Sigmoid colon (tissue), 7 donors: Measurements from ENCODE around the gene RHEBL1. TPM values are rescaled to one million over a fixed set of nuclear protein-coding genes. Genes with fewer than 3 reads are reported as not detected.
A peak's percentile ranks its signal among the peaks of the same experiment; 100 is the strongest.

Source experiments
- DNase-seq: peaks from one replicate; pipeline ENCODE4 v3.0.0-alpha.2; 2019
- H3K27ac ChIP-seq, 4 donors: fragments of 200-600 bp; sonication (generic); one replicate each; pipeline ENCODE4 v1.5.1; 2016 to 2019; ENCODE audit warnings: mild to moderate bottlenecking in 1 of 4
- H3K27me3 ChIP-seq, 3 donors: fragments of 200-600 bp; sonication (generic); one replicate each; pipeline ENCODE4 v1.5.1; 2019; ENCODE audit warnings: mild to moderate bottlenecking in 1 of 3
- H3K36me3 ChIP-seq, 4 donors: fragments of 200-600 bp; sonication (generic); one replicate each; pipeline ENCODE4 v1.5.1; 2016 to 2019
- H3K4me1 ChIP-seq, 4 donors: fragments of 200-600 bp; sonication (generic); one replicate each; pipeline ENCODE4 v1.5.1; 2017 to 2019
- H3K4me3 ChIP-seq, 4 donors: fragments of 200-600 bp; sonication (generic); one replicate each; pipeline ENCODE4 v1.5.1; 2017 to 2019; ENCODE audit warnings: mild to moderate bottlenecking in 2 of 4, moderate library complexity in 1 of 4
- H3K9me3 ChIP-seq, 4 donors: fragments of 200-600 bp in 3 of 4; sonication (generic) in 3 of 4; one replicate each; pipeline versions ENCODE4 v1.5.1 to v1.6.1; 2013 to 2019
- EP300 ChIP-seq, 4 donors: sonication (generic); formaldehyde crosslinking; IDR thresholded peaks; one replicate each; pipeline ENCODE4 v1.6.1; 2017; ENCODE audit warnings: antibody characterized with exemption in 4 of 4
- POLR2A ChIP-seq, 2 donors: fragments of 450-650 bp; IDR thresholded peaks; one replicate each; pipeline ENCODE4 v1.6.1; 2016; ENCODE audit warnings: antibody characterized with exemption in 2 of 2, mild to moderate bottlenecking in 2 of 2, moderate library complexity in 2 of 2
- POLR2AphosphoS5 ChIP-seq, 4 donors: sonication (generic); formaldehyde crosslinking; IDR thresholded peaks; one replicate each; pipeline ENCODE4 v1.6.1; 2017; ENCODE audit warnings: antibody characterized with exemption in 4 of 4
- WGBS, 2 donors: extraction: QIAGEN DNeasy Blood & Tissue Kit; methylation state at CpG; one replicate each; pipeline ENCODE4 v1.1.7; 2013; 5-methylcytosine and 5-hydroxymethylcytosine counted together
- intact Hi-C: fragments of 100-400 bp; cut with DNase I; formaldehyde crosslinking; loops from one replicate; pipeline ENCODE4 v1.15.1; 2023
- polyA plus RNA-seq, 3 donors: library from polyadenylated mRNA; stranded (reverse); fragments of 200-250 nt; gene quantifications; one replicate each; pipeline ENCODE4 v1.2.3, GENCODE V29; 2013
- total RNA-seq, 4 donors: library from RNA; depleted of rRNA; stranded (reverse); fragments of >200 nt; gene quantifications; one replicate each; pipeline ENCODE4 v1.1.0, GENCODE V29; 2016
- TF ChIP-seq, protein P1 (sequence below), 4 experiments: fragments of 450-650 bp in 3 of 4; fragments of 200-600 bp in 1 of 4; IDR thresholded peaks; one replicate each; pipeline ENCODE4 v1.5.1; 2016 to 2019; ENCODE audit warnings: antibody characterized with exemption in 4 of 4, mild to moderate bottlenecking in 3 of 4, moderate library complexity in 2 of 4
- donor health status: healthy with polysubstance abuse.
- donor health status: Bipolar disorder and iron deficiency.
- donor health status: healthy.

The RHEBL1 gene
- total and polyA plus RNA-seq, 7 donors: 0.36 to 2.2 TPM; not detected in 5

DNA sequence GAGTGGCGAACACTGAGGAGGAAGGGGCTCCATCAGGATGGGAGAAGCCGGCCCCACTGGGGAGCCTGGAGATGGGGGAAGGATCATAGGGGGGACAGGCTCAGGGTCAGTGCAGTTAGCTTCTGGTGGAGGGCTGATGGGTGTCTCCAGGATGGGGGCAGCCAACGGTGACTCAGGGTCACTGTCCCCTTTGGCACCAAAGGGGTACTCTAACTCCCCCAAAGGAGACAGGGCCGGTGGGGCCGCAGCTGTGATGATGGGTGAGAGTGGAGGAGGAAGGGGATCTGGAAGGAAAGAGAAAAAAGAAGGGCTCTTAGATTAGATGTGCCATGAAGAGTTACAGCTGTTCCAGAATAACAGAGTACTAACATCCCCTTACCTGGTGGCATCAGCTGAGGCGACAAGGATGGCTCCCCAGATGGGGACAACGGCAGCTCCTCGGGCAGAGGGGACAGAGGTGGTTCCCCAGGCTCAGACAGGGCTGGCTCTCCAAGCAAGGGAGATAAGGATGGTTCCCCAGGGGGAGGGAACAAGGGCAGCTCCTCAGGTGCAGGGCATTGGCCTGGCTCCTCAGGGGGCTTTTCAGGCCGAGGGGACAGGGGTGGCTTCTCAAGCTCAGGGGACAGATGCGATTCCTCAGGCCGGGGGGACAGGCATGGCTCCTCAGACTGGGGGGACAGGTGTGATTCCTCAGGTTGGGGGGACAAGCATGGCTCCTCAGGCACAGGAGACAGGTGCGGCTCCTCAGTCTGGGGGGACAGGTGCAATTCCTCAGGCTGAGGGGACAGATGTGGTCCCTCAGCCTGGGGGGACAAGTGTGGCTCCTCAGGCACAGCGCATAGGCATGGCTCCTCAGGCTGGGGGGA is 19.0 kb downstream of the RHEBL1 start:
- peaks cover 0 to 22% (median 12%) of the 10 kb centered on the region in 4 donors for H3K4me1 ChIP-seq
- no peak for DNase-seq
- TF ChIP-seq EP300 (IDR thresholded peaks at IDR 0.05): no peak
- TF ChIP-seq, protein P1, sequence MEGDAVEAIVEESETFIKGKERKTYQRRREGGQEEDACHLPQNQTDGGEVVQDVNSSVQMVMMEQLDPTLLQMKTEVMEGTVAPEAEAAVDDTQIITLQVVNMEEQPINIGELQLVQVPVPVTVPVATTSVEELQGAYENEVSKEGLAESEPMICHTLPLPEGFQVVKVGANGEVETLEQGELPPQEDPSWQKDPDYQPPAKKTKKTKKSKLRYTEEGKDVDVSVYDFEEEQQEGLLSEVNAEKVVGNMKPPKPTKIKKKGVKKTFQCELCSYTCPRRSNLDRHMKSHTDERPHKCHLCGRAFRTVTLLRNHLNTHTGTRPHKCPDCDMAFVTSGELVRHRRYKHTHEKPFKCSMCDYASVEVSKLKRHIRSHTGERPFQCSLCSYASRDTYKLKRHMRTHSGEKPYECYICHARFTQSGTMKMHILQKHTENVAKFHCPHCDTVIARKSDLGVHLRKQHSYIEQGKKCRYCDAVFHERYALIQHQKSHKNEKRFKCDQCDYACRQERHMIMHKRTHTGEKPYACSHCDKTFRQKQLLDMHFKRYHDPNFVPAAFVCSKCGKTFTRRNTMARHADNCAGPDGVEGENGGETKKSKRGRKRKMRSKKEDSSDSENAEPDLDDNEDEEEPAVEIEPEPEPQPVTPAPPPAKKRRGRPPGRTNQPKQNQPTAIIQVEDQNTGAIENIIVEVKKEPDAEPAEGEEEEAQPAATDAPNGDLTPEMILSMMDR (IDR thresholded peaks at IDR 0.05): no peak
- TF ChIP-seq POLR2A (IDR thresholded peaks at IDR 0.05): no peak
- no peak for TF ChIP-seq POLR2AphosphoS5 (IDR thresholded peaks at IDR 0.05)
- peaks cover 64 to 95% (median 89%) of the 10 kb centered on the region in 4 donors for H3K36me3 ChIP-seq
- intact Hi-C loops: no loop called here
- H3K27me3 ChIP-seq: no peaks in the 10 kb centered on the region
- no peak overlapping the region for H3K27ac ChIP-seq
- no peaks in the 10 kb centered on the region for H3K9me3 ChIP-seq
- no peak overlapping the region for H3K4me3 ChIP-seq
- WGBS, 2 donors: 91 to 96% methylated on average over 13 of the region's 13 CpGs

DNA sequence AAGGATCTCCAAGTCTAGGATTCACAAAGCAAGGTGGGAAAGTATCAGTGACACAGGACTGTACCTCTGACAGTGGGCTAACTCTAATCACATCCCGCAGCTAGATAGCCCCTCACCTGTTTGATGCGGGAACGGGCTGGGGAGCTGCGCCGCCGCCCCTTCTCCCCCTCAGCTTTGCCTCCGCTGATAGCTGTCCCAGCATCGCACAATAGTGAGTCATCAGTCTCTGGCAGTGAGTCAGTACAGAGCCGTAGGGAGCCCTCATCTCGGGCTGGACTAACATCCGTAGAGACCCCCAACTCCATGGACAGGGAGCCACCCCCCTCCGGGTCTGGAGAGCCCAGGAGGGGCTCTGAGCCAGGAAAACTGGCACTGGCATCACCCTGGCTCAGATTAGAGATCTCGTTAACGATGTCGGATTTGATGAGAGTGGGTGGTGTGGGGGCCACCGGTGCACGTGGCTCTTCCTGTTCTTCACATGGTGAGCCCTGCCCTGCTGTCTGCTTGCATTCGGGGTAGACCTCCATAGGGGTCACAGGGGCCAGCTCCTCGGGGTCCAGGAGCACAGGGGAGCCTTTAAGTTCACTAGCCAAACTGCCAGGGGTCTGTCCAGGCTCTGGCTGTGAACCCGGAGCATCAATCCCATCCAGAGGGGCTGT is 20.1 kb downstream of the RHEBL1 start:
- no peak overlapping the region for H3K4me3 ChIP-seq
- intact Hi-C loops: no loop called here
- no peaks in the 10 kb centered on the region for H3K27me3 ChIP-seq
- no peaks in the 10 kb centered on the region for H3K9me3 ChIP-seq
- H3K36me3 ChIP-seq: peaks cover 70 to 100% (median 96%) of the 10 kb centered on the region in 4 donors
- H3K27ac ChIP-seq: no peak overlapping the region
- peaks cover 0 to 11% (median 3%) of the 10 kb centered on the region in 4 donors for H3K4me1 ChIP-seq
- no peak for TF ChIP-seq EP300 (IDR thresholded peaks at IDR 0.05)
- no peak for TF ChIP-seq POLR2A (IDR thresholded peaks at IDR 0.05)
- TF ChIP-seq, protein P1 (IDR thresholded peaks at IDR 0.05): no peak
- TF ChIP-seq POLR2AphosphoS5 (IDR thresholded peaks at IDR 0.05): no peak
- 90 to 92% methylated on average over 20 of the region's 20 CpGs for WGBS, 2 donors
- DNase-seq: no peak

DNA sequence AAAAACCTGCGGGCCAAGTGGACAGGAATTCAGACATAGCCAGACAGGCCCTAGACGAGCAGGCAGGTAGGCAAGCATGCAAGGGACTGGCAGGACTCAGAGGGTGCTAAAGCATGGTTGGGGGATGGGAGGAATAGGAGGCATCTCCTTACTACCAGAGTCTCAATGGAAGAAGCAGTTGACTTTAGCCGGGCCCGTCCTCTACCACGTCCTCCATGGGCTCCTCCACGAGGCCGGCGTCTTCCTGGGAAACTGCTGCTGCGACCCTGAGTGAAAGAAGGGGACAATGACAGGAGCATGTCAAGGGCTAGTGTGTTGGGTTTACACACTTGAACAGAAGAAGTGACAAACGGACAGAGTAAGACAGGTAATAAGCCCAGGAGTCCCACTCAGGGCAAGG is 20.8 kb downstream of the RHEBL1 start:
- 94% methylated on average over 10 of the region's 10 CpGs for WGBS, 2 donors
- Histone ChIP-seq H3K36me3 (peaks cover 78 to 100% (median 97%) of the 10 kb centered on the region in 4 donors), H3K9me3 (no peaks in the 10 kb centered on the region), H3K4me1 (peaks cover 0 to 8% (median 2%) of the 10 kb centered on the region in 4 donors), H3K27me3 (no peaks in the 10 kb centered on the region), H3K27ac (no peak overlapping the region), H3K4me3 (no peak overlapping the region)
- intact Hi-C loops: no loop called here
- DNase-seq: no peak
- TF ChIP-seq EP300 (IDR thresholded peaks at IDR 0.05): no peak
- TF ChIP-seq, protein P1 (IDR thresholded peaks at IDR 0.05): no peak
- no peak for TF ChIP-seq POLR2A (IDR thresholded peaks at IDR 0.05)
- no peak for TF ChIP-seq POLR2AphosphoS5 (IDR thresholded peaks at IDR 0.05)

DNA sequence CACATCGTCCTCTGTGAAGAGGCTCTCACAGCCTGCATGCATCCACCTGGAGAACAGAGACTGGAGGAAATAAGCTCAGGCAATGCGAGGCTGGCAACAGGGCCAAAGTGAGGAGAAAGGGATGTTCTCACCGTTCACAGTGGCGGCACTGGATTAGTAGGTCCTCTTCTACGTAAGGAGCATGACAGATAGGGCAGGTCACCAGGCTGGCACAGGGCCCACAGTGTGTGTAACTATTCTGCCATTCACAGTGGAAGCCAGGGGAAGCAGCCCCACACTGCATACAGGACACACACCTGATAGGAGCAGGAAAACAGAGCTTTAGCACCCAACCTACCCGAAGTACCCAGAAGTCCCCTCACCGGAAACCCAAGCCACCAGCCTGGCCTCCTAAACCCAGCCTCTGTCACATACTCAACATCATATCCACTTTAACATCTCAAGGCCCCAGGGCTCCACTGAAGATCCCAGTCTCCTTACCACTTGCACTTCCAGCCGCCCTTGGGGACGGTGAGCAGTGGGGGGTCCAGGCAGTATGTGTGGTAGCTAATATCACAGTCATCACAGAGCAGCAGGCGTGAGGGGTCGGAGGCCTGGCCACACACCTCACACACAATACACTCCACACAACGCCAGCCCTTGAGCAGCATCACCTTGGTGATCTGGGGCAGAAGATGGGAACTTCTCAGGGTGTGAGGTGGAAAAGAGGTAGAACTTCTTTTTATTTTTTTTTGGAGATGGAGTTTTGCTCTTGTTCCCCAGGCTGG is 23.5 kb downstream of the RHEBL1 start:
- no peak overlapping the region for H3K4me3 ChIP-seq
- peak; percentile 56 for DNase-seq
- intact Hi-C loops: no loop called here
- WGBS, 2 donors: 96 to 97% methylated on average over 12 of the region's 12 CpGs
- H3K4me1 ChIP-seq: peaks cover 0 to 8% (median 2%) of the 10 kb centered on the region in 4 donors
- no peak overlapping the region for H3K27ac ChIP-seq
- no peaks in the 10 kb centered on the region for H3K9me3 ChIP-seq
- TF ChIP-seq POLR2A (IDR thresholded peaks at IDR 0.05): no peak
- TF ChIP-seq EP300 (IDR thresholded peaks at IDR 0.05): no peak
- no peak for TF ChIP-seq POLR2AphosphoS5 (IDR thresholded peaks at IDR 0.05)
- TF ChIP-seq, protein P1 (IDR thresholded peaks at IDR 0.05): no peak
- no peaks in the 10 kb centered on the region for H3K27me3 ChIP-seq
- peaks cover 89 to 100% (median 95%) of the 10 kb centered on the region in 4 donors for H3K36me3 ChIP-seq
